Gastroesophageal sphincter (tissue), 3 donors: ENCODE data around the gene PDE1A.

Experiments used
- CTCF ChIP-seq, 4 experiments: fragments of 200-600 bp in 2 of 4; fragments of 450-650 bp in 2 of 4; sonication (generic) in 1 of 4; IDR thresholded peaks; one replicate each; pipeline ENCODE4 v1.5.1; 2017 to 2019; ENCODE audit warnings: antibody characterized with exemption in 4 of 4, mild to moderate bottlenecking in 2 of 4, moderate library complexity in 2 of 4
- EP300 ChIP-seq: sonication (generic); formaldehyde crosslinking; IDR thresholded peaks from one replicate; pipeline ENCODE4 v1.6.1; 2017; ENCODE audit warnings: antibody characterized with exemption, mild to moderate bottlenecking

GRCh38 chr2:182265718-182266117 is 161.1 kb downstream of the PDE1A start:
- TF ChIP-seq CTCF (IDR thresholded peaks at IDR 0.05) (no peak), EP300 (no peak)
